SK-N-SH (cell line): ENCODE data around the gene ACAD10.

Experiments
- CHD2 ChIP-seq: fragments of 150-350 bp; IDR thresholded peaks from 2 replicates; pipeline ENCODE4 v1.6.1; 2018; ENCODE audit warnings: low read length; ENCODE audit not compliant: partially characterized antibody
- EP300 ChIP-seq, 2 experiments: IDR thresholded peaks; 2 replicates each; pipeline versions ENCODE4 v1.4.0 to v1.6.1; 2012; ENCODE audit warnings: borderline replicate concordance in 1 of 2, low read depth in 1 of 2, low read length in 1 of 2
- NFIC ChIP-seq: IDR thresholded peaks from 2 replicates; pipeline ENCODE4 v1.4.0; 2012; ENCODE audit warnings: borderline replicate concordance
- PBX3 ChIP-seq: IDR thresholded peaks from 2 replicates; pipeline ENCODE4; 2012
- POLR2AphosphoS5 ChIP-seq: IDR thresholded peaks from 2 replicates; pipeline ENCODE4 v1.6.1; 2012; ENCODE audit warnings: low read depth, low read length
- RCOR1 ChIP-seq: fragments of 150-350 bp; IDR thresholded peaks from 2 replicates; pipeline ENCODE4 v1.6.1; 2017; ENCODE audit warnings: antibody characterized with exemption, low read length
- REST ChIP-seq: IDR thresholded peaks from 2 replicates; pipeline ENCODE4 v1.6.1; 2012; ENCODE audit warnings: mild to moderate bottlenecking, low read depth, low read length, moderate library complexity
- RFX5 ChIP-seq: IDR thresholded peaks from 2 replicates; pipeline ENCODE4 v1.6.1; 2012; ENCODE audit warnings: mild to moderate bottlenecking, improper control_type of control experiment, low read length
- SMC3 ChIP-seq: IDR thresholded peaks from 2 replicates; pipeline ENCODE4 v1.6.1; 2012; ENCODE audit warnings: low read depth, low read length, improper control_type of control experiment
- TEAD4 ChIP-seq: IDR thresholded peaks from 2 replicates; pipeline ENCODE4 v1.4.0; 2012; ENCODE audit warnings: mild to moderate bottlenecking, borderline replicate concordance; ENCODE audit not compliant: insufficient read depth
- TF ChIP-seq, protein P1 (sequence below): fragments of 200-600 bp; sonication (generic); IDR thresholded peaks from 2 replicates; pipeline ENCODE4 v1.6.1; 2017; ENCODE audit warnings: antibody characterized with exemption, mild to moderate bottlenecking, moderate library complexity
- TF ChIP-seq, protein P2 (sequence below): IDR thresholded peaks from 2 replicates; pipeline ENCODE4 v1.4.0; 2012; ENCODE audit warnings: low read depth

- no peak for TF ChIP-seq SMC3
- TF ChIP-seq RFX5, result no peak
- TF ChIP-seq EP300 (IDR thresholded peaks at IDR 0.05; ENCODE audit: borderline replicate concordance in 1 of 2, low read depth in 1 of 2, low read length in 1 of 2), result no peak
- TF ChIP-seq, protein P1, sequence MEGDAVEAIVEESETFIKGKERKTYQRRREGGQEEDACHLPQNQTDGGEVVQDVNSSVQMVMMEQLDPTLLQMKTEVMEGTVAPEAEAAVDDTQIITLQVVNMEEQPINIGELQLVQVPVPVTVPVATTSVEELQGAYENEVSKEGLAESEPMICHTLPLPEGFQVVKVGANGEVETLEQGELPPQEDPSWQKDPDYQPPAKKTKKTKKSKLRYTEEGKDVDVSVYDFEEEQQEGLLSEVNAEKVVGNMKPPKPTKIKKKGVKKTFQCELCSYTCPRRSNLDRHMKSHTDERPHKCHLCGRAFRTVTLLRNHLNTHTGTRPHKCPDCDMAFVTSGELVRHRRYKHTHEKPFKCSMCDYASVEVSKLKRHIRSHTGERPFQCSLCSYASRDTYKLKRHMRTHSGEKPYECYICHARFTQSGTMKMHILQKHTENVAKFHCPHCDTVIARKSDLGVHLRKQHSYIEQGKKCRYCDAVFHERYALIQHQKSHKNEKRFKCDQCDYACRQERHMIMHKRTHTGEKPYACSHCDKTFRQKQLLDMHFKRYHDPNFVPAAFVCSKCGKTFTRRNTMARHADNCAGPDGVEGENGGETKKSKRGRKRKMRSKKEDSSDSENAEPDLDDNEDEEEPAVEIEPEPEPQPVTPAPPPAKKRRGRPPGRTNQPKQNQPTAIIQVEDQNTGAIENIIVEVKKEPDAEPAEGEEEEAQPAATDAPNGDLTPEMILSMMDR, result no peak
- TF ChIP-seq PBX3, result no peak
- no peak for TF ChIP-seq TEAD4
- TF ChIP-seq POLR2AphosphoS5, result no peak
- no peak for TF ChIP-seq CHD2
- TF ChIP-seq REST, result no peak
- TF ChIP-seq, protein P2, sequence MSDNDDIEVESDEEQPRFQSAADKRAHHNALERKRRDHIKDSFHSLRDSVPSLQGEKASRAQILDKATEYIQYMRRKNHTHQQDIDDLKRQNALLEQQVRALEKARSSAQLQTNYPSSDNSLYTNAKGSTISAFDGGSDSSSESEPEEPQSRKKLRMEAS, result no peak
- no peak for TF ChIP-seq NFIC
- no peak for TF ChIP-seq RCOR1
Observed at GRCh38 chr12:111706145-111706544, 20.3 kb downstream of the ACAD10 start.
